ENCODE data around the gene PRKG1.

DNA sequence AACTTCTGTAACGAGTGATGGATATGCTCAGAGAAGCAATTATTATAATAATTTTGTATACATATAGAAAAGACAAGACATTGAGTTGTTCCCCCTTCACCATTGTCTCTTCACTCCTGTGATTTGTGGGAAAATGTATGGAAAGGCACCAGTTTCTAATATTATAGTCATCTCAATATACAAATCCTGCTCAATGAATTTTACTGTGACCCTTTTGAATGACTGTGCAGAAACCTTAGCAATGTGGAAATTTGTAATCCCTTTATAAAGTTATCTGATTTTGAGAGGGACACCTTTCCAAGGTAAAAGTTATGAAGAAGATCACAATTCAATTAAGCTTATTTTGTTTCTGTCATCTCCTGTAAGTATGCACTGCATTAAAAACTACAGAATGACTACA lies 1165.5 kb downstream of the PRKG1 start:
- TF ChIP-seq EP300 (IDR thresholded peaks at IDR 0.05): no peak
- TF ChIP-seq, protein P1, sequence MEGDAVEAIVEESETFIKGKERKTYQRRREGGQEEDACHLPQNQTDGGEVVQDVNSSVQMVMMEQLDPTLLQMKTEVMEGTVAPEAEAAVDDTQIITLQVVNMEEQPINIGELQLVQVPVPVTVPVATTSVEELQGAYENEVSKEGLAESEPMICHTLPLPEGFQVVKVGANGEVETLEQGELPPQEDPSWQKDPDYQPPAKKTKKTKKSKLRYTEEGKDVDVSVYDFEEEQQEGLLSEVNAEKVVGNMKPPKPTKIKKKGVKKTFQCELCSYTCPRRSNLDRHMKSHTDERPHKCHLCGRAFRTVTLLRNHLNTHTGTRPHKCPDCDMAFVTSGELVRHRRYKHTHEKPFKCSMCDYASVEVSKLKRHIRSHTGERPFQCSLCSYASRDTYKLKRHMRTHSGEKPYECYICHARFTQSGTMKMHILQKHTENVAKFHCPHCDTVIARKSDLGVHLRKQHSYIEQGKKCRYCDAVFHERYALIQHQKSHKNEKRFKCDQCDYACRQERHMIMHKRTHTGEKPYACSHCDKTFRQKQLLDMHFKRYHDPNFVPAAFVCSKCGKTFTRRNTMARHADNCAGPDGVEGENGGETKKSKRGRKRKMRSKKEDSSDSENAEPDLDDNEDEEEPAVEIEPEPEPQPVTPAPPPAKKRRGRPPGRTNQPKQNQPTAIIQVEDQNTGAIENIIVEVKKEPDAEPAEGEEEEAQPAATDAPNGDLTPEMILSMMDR (IDR thresholded peaks at IDR 0.05): no peak

All from esophagus muscularis mucosa (tissue), 3 donors.